Measurements from ENCODE around the gene ITPK1.
A peak's percentile ranks its signal among the peaks of the same experiment; 100 is the strongest.

ITPK1 gene

DNA sequence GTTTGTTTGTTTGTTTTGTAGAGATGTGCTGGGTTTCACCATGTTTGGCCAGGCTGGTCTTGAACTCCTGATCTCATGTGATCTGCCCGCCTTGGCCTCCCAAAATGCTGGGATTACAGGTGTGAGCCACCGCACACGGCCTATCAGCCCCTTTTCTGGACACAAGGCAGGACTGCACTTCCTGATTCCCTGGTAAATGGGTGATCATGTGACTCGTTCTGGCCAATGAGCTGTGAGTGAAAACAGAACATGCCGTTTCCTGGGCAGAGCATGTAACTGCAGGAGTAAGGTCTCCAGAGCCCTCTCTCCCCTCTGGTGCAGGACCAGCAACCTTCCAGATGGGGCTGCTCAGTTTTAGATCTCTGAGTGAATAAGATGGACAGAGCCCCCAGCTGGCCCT, 92.7 kb downstream of the ITPK1 start:
- DNase-seq, result peak; percentile 43

- no peak for DNase-seq
Observed at GRCh38 chr14:93019970-93020369, 95.8 kb downstream of the ITPK1 start.

DNA sequence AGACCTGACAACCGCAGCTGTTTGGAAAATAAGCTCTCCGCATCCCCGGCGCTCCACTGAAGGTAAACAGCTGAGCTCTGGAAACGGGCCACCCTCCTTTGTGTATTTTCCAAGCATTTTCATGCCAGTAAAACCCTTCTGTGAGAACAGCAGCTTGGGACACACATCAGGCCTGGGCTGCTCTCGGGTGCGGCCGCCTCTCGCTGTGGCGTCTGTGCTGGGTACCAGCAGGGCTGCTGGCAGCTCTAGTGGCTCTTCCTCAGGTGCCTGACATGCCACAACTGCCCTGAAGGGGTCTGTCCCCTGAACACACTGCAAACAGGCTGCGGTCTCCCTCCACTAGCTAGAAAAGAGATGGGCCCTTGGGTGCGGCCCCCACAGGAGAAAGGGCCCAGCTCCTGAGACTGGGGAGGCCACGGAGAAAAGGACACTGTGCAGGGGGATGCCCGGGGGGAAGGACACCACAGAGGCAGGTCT, 96.3 kb downstream of the ITPK1 start:
- no peak for DNase-seq

DNA sequence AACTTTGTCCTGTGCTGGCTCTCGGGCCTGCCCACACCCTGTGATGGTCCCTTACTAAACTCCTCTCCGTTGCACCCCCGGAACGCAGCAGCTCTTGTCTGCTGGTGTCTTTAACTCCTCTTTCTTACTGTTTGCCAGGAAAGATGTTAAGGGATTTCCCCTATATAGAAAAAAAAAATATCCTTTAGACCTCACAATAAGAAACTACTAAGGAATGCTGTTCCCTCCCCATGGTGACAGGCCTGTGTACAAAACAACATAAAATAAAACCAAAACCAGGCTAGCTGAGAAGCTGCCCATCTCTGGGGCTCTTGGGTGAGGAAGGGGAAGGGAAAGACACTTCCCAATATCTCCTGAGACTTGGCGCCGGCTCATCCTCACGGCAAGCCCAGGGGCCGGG, 97.4 kb downstream of the ITPK1 start:
- DNase-seq, result no peak

GRCh38 chr14:93017898-93018297, 97.8 kb downstream of the ITPK1 start:
- no peak for DNase-seq

DNA sequence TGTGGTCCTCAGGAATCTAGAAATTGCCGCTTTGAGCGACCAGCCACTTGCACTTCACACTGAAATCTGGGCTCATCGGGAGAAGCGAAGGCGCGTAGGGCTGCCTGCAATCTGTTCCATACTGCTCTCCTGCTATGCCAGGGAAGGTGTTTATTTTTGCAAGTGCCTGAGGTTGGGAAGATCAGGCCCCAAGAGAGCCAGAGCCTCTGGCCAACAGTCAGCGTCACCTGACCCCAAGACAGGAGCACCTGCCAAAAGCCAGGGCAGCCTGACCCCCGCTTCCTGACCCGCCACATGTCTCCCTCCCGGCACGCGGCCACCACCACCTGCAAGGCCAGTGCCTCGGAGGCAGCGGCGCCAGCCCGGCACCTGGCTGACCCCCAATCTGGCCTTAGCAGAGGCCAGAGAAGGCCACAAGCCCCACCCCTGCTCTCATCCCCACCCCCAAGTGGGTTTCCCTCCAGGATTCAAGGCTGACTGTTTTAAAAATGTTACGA, 98.4 kb downstream of the ITPK1 start:
- DNase-seq, result no peak

GRCh38 chr14:93016275-93016845, 99.4 kb downstream of the ITPK1 start:
- DNase-seq, result no peak

GRCh38 chr14:93015505-93015904, 100.2 kb downstream of the ITPK1 start:
- no peak for DNase-seq

DNA sequence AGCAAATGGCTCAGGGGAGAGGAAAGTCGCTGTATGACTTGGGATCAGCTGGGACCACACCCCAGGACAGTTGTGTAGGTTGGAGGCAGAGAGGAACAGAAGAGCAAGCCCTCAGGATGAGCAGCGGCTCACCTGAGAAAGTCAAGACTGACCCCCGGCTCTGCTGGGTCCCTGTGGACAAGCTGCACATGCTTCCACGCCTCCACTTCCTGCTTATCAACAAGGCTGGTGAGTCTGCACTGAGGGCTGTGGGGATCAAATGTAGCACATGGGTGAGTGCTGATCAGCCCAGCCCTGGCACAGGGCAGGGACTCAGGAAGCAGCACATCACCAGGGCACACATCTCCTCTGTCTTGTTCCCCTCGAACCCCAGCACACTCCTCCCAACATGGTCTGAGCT, 100.7 kb downstream of the ITPK1 start:
- DNase-seq, result no peak

DNA sequence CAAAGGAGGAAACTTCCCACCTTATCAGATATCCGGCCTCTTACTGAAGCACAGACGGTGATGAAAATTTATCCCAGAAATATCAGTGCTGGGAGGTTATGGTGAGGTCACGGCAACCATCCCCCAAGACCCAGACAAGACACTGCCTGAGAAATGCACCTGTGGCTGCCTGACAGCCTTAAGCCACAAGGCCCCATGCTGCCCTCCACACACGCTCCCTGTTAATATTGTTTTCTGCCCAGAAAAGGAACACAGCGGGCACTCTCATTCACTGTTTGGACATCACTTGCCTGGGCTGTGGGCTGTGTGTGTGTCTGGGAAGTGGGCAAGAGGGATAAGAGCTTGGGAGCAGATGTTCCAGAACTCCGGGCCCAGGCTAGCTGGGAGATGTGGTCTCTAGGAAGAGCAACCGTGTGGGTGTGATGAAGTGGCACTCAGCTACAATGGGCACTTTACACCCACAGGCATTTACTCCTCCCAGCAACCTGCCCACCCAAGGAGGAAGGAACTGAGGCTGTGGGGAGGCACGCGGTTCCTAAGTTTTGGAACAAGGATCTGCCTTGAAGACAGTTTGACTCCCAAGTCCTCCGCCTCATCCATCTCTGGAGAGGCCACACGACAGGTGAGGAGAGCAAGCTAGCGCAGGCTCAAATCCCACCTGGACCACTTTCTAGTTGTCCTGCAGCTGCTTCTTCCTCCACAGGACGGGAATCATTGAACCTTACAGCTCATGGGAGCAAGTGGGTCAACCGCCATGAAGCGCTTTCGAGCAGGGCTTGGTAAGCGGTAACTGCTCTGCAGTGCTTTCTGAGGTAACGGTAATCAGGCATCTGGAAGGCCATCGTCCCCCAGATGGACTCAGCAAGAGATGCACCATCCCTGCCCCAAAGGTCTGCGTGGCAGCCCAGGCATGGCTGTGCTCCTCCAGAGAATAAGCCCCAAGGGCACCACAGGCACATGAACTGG, 101.4 kb downstream of the ITPK1 start:
- no peak for DNase-seq

DNA sequence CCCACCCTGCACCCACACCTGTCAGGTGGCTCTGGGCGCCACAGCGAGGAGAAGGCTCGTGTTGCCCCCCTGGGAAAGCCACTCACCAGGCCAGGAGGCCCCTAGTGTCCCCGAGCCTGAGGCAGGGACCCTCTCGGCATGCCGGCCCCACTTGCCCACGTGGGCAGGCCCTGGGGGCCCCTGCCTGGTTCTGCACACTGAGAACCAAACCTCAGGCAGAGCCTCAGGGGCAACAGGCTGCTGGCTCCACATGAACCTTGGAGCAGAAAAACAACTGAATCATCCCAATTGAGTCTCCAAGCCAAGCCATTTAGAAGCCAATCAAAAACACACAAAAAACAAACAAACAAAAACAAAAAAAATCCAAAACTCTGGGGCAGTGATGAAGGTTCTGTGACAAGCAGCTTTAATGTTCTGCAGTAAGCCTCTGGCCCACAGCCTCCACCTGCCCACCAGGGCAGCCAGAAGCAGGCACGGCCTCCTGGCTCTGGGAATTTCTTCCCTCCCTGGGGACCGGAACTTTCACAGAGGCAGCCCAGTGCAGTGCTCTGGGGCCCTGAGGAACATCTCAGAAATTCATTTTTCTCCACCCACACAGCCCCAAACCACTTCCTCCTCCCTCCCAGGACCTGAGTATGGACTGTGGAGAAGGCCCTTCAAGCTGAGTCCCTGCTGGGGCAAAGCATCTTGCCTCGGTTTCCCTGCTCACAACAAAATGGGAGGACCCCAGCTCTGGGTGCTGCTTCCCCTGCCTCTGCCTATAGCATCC, 102.6 kb downstream of the ITPK1 start:
- DNase-seq, result no peak

DNA sequence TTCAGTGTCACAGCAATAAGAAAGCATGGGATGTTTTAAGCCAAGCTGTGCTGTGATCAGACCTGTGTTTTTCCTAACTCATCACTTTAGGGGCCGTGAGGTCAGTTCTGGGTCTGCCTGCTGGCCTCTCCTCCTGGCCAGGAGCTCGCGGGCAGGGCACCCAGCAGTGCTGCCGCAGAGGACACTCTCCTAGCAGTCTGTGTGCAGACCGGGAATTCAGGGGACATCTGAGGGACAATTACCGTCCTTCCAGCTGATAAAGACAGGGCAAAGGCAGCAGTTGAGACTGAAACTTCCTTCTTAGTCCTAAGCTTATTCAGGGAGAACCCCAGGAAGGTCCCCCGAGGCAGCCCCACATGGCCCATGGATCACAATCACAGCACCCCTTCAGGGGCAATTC, 103.2 kb downstream of the ITPK1 start:
- no peak for DNase-seq

DNA sequence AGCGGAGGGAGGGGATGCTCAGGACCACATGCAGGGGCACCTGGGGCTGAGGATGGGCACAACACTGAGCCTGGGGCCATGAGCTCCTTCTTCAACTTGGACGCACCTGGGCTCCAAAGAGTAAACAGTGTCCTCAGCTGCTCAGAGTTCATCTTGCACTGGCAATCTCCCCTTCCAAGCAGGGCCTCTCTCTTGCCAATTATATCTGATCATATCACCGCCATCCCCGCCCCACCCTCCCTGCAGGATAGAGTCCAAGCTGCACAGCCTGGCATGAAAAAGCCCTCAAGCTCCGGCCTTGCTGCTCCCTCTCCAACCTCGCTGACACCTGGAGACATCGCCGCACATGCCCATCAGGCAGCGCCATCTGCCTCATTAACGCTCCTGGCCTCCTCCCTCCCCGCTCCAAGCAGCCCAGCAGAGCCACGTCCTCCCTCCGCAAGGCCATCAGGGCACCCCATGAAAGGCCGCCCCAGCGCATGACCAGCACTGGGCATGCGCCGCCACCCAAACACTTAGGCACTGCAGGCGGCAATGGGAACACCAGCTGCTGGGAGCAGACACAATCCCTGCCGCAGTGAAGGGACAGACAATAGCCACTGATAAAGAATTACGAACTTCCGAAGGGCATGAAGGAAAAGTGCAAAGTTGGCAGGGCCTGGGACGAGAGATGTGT, 103.9 kb downstream of the ITPK1 start:
- no peak for DNase-seq

GRCh38 chr14:93011141-93011529, 104.6 kb downstream of the ITPK1 start:
- DNase-seq, result no peak

GRCh38 chr14:93010522-93011140, 105.1 kb downstream of the ITPK1 start:
- no peak for DNase-seq

DNA sequence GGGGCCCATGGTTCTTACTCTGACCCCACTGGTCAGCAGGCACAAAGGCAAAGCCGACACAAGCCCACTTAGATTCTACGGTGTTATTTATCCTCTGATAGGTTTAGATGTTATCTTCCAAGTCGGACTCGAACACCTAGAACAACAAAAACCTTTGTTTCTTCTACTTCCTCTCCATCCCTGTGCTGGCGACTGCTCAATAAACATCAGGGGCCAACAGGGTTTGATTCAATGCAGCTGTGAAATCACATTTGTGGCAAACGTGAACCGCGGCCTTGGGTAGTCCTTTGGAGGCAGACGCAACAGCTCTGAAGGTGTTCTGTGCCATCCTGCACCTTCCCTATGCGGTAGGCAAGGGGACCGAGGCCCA, 105.6 kb downstream of the ITPK1 start:
- DNase-seq, result no peak

DNA sequence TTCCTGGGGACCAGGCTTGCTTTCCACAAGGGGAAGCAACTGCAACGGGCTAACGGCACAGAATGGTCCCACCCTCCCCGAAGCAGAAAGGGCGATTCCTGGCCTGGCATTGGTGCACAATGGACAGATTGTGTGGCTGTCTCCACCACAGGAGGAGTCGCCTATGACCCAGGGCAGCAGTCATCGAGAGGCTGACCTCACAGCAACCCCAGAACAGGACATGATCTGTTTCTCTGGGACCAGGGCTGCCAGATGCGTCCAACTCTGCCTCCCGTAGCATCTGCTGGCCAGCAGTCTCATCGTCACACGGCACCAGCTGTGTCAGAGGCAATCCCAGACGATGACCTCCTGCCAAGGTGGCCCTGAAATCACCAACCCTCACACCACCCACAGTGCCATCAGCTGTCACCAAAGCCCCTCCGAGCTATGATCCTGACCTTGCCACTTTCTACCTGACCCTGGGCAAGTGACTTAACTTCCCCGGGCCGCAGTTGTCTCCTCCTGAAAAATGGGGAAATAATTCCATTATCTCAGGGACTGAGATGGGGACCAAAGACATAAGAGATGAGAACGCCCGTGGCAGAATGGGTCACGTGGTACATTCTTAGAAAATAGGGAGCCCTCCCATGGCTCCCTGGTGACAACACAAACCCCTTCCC, 106.1 kb downstream of the ITPK1 start:
- no peak for DNase-seq

- no peak for DNase-seq
Observed at GRCh38 chr14:93008381-93008780, 107.3 kb downstream of the ITPK1 start.

- no peak for DNase-seq
Observed at GRCh38 chr14:93007225-93007997, 108.3 kb downstream of the ITPK1 start.

GRCh38 chr14:93006567-93007051, 109.1 kb downstream of the ITPK1 start:
- DNase-seq, result no peak

- no peak for DNase-seq
Observed at GRCh38 chr14:93005838-93006237, 109.9 kb downstream of the ITPK1 start.

Measured in stimulated activated CD8-positive, alpha-beta memory T cell treated with anti-CD3 and anti-CD28 coated beads, Interleukin-4, amount 100 ng/mL, for 48 hours (primary cell).